ENCODE results near the gene CYP27B1. TPM values are rescaled to one million over a fixed set of nuclear protein-coding genes. Genes with fewer than 3 reads are reported as not detected.

Gene CYP27B1
- total RNA-seq, 6 donors from 2014 or later, result 0.98 to 5.2 (median 2.5) TPM; not detected in 1

DNA sequence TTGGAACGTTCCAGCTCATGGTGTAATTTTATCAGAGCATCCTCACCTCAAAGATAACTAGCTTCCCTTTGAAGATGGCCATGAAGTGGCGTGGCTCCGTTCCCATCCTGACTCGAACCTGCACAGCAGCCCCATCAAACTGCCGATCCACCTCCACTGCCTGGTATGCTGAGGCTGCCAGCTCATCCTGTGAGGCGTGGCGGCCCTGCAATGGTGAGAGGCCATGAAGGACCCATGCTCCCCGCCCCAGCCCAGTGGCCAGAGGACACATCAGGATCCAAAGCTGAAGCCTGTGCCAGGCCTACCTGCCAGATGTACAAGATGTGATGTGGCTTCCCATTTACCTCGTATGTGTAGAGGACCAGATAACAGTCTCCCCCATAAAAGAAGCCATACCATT is 40.4 kb upstream of the CYP27B1 start:
- H3K4me1 ChIP-seq, result peaks cover 0 to 5% (median 4%) of the 10 kb centered on the region in 4 donors
- ATAC-seq (ENCODE audit: low FRiP score in 2 of 2) (no peak), DNase-seq (peak in 1 of 2 donors; percentile 48)
- H3K27ac ChIP-seq, result no peak overlapping the region
- WGBS, 2 donors, result 87 to 93% methylated on average over 5 to 9 of the region's 9 CpGs
- TF ChIP-seq, protein P1, sequence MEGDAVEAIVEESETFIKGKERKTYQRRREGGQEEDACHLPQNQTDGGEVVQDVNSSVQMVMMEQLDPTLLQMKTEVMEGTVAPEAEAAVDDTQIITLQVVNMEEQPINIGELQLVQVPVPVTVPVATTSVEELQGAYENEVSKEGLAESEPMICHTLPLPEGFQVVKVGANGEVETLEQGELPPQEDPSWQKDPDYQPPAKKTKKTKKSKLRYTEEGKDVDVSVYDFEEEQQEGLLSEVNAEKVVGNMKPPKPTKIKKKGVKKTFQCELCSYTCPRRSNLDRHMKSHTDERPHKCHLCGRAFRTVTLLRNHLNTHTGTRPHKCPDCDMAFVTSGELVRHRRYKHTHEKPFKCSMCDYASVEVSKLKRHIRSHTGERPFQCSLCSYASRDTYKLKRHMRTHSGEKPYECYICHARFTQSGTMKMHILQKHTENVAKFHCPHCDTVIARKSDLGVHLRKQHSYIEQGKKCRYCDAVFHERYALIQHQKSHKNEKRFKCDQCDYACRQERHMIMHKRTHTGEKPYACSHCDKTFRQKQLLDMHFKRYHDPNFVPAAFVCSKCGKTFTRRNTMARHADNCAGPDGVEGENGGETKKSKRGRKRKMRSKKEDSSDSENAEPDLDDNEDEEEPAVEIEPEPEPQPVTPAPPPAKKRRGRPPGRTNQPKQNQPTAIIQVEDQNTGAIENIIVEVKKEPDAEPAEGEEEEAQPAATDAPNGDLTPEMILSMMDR (IDR thresholded peaks at IDR 0.05), result no peak
- TF ChIP-seq POLR2A (IDR thresholded peaks at IDR 0.05), result no peak
- TF ChIP-seq POLR2AphosphoS5 (IDR thresholded peaks at IDR 0.05), result no peak
- peaks cover 13 to 83% (median 73%) of the 10 kb centered on the region in 4 donors for H3K36me3 ChIP-seq
- H3K4me3 ChIP-seq, result no peak overlapping the region
- H3K27me3 ChIP-seq, result no peaks in the 10 kb centered on the region
- no peaks in the 10 kb centered on the region for H3K9me3 ChIP-seq

DNA sequence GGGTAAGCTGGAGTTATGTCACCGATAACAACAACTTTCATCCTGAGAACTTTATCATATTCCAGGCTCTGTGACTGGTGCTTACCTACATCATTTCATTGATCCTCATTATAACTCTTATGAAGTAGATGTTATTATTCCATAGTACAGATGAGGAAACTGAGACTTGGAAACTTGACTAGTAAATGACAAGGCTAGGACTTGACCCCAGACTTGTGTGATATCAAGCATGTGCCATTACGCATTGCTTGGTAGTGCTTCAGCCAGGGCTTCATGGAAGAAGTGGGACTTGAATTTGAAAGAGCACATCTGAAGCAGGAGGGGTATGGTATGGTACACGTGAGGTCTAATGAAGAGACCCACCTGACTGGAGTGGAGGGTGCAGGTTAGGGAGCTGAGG is 39.8 kb upstream of the CYP27B1 start:
- TF ChIP-seq EP300 (IDR thresholded peaks at IDR 0.05) (no peak), POLR2A (IDR thresholded peaks at IDR 0.05) (no peak), POLR2AphosphoS5 (IDR thresholded peaks at IDR 0.05) (no peak)
- 92 to 100% methylated on average over 3 of the region's 3 CpGs for WGBS, 2 donors
- Histone ChIP-seq H3K9me3 (no peaks in the 10 kb centered on the region), H3K36me3 (peaks cover 13 to 89% (median 73%) of the 10 kb centered on the region in 4 donors), H3K27me3 (no peaks in the 10 kb centered on the region), H3K4me3 (no peak overlapping the region), H3K27ac (no peak overlapping the region), H3K4me1 (peaks cover 0 to 5% (median 4%) of the 10 kb centered on the region in 4 donors)
- DNase-seq (no peak), ATAC-seq (ENCODE audit: low FRiP score in 2 of 2) (no peak)

DNA sequence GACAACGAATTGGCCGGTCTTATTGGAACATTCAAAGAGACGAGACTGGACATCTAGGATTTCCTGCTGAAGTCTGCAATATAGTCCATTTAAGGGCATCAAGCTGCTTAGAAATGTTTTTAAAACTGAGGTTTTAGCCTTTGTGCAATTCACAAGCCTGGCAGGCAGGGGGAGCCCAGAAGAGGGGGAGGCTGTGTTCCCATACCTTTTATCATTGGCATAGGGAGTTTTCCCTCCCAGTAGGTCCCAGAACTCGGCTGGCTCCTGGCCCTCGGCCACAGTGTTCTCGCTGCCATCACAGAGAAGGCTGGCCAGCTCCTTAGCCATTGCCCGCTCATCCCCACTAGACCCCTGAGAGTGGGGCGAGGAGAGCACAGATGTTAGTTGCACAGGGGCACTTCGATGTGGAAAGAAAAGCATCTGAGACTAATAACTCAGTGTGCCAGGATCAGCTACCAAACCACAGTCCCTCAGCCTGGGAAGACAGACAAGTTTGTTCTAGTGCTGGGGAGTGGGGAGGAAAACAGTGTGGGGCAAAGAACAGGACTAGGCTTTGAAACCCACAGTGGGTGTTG is 36.5 kb upstream of the CYP27B1 start:
- H3K9me3 ChIP-seq, result no peaks in the 10 kb centered on the region
- H3K27me3 ChIP-seq, result no peaks in the 10 kb centered on the region
- no peak for DNase-seq
- 58 to 60% methylated on average over 9 of the region's 9 CpGs for WGBS, 2 donors
- H3K36me3 ChIP-seq, result peaks cover 6 to 88% (median 74%) of the 10 kb centered on the region in 4 donors
- ATAC-seq (ENCODE audit: low FRiP score in 2 of 2), result peak in 1 of 2 donors; percentile 71
- TF ChIP-seq EP300 (IDR thresholded peaks at IDR 0.05), result no peak
- TF ChIP-seq POLR2A (IDR thresholded peaks at IDR 0.05), result no peak
- TF ChIP-seq, protein P1 (IDR thresholded peaks at IDR 0.05), result peak; percentile 50 to 77 (median 70)
- no peak for TF ChIP-seq POLR2AphosphoS5 (IDR thresholded peaks at IDR 0.05)
- peaks cover 0 to 11% (median 4%) of the 10 kb centered on the region in 4 donors for H3K4me1 ChIP-seq
- H3K27ac ChIP-seq, result peak overlapping the region in 3 of 4 donors; percentile 34 to 66 (median 66)
- no peak overlapping the region for H3K4me3 ChIP-seq

DNA sequence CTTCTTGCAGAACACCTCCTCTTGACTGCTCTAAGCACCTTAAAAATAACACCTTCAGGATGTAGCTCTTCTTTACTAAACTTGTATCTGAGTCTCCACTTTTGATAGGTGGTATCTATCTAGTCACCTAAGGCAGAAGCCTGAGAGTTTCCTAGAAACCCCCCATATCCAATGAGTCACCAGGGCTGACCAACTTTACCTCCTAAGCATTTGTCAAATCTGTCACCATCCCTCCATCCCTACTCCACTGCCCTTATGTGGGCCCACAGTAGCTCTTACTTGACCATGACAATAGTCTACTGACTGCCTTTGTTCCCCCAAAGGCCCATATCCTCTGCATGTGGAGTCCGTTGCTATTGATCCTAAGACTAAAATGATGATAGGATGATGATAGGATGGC is 35.7 kb upstream of the CYP27B1 start:
- H3K36me3 ChIP-seq, result peaks cover 6 to 87% (median 73%) of the 10 kb centered on the region in 4 donors
- no peak for DNase-seq

DNA sequence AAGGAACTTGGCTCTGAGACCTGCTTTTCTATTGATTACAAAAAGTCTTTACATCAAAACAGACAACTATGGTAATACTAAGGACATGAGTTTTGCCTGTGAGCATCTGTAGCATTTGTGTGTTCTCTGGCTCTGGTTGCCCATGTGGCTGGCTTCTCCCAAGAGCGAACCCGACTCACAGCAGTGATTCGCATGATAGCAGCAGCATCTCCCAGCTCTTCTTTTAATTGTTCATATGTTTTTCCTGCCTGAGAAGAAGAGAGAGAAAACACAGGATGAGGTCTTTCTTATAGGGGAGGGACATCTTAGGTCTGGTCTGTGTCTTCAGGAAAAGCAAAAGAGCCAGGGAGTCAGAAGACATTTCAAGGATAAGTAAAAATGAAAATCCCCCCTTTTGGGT is 34.1 kb upstream of the CYP27B1 start:
- H3K9me3 ChIP-seq, result no peaks in the 10 kb centered on the region
- H3K36me3 ChIP-seq, result peaks cover 8 to 83% (median 71%) of the 10 kb centered on the region in 4 donors
- peaks cover 0 to 21% (median 9%) of the 10 kb centered on the region in 4 donors for H3K4me1 ChIP-seq
- DNase-seq (no peak), ATAC-seq (ENCODE audit: low FRiP score in 2 of 2) (no peak)
- H3K27ac ChIP-seq, result no peak overlapping the region
- H3K4me3 ChIP-seq, result no peak overlapping the region
- WGBS, 2 donors, result 96 to 100% methylated on average over 3 of the region's 3 CpGs
- TF ChIP-seq, protein P1 (IDR thresholded peaks at IDR 0.05), result no peak
- TF ChIP-seq EP300 (IDR thresholded peaks at IDR 0.05), result no peak
- TF ChIP-seq POLR2A (IDR thresholded peaks at IDR 0.05), result no peak
- TF ChIP-seq POLR2AphosphoS5 (IDR thresholded peaks at IDR 0.05), result no peak
- no peaks in the 10 kb centered on the region for H3K27me3 ChIP-seq

More for the DNA sequence above, 35.7 kb upstream of the CYP27B1 start:
- H3K4me1 ChIP-seq, result peaks cover 0 to 13% (median 6%) of the 10 kb centered on the region in 4 donors
- H3K4me3 ChIP-seq, result no peak overlapping the region
- H3K27ac ChIP-seq, result no peak overlapping the region
- no peaks in the 10 kb centered on the region for H3K27me3 ChIP-seq
- TF ChIP-seq EP300 (IDR thresholded peaks at IDR 0.05) (no peak), POLR2AphosphoS5 (IDR thresholded peaks at IDR 0.05) (no peak), POLR2A (IDR thresholded peaks at IDR 0.05) (no peak)
- TF ChIP-seq, protein P1 (IDR thresholded peaks at IDR 0.05), result no peak
- H3K9me3 ChIP-seq, result no peaks in the 10 kb centered on the region
- WGBS, 2 donors, result 80 to 100% methylated on average over 1 of the region's 1 CpG
- ATAC-seq (ENCODE audit: low FRiP score in 2 of 2), result no peak

Measured in upper lobe of left lung (tissue), 6 donors.